ENCODE measurements around the gene TFF3. TPM values are rescaled to one million over a fixed set of nuclear protein-coding genes. Genes with fewer than 3 reads are reported as not detected.

Gene TFF3
- polyA plus RNA-seq, 3 donors, result 0.07 TPM; not detected in 2

DNA sequence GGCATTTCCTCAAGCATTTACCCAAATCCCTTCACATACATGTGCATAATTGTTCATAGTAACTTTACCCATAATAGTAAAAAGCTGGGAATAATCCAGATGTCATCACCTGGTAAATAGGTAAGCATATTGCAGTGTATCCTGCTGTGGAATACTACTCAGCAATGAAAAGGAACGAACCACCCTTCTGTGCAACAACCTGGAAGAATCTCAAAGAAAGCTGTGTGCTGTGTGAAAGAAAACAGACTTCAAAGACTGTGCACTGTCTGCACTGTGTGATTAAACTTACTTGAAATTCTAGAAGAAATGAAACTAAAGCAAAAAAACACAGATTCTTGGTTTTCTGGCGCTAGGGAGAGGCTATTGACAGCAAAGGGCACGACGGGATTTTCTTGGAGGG is 22.1 kb upstream of the TFF3 start:
- H3K9me3 Mint-ChIP-seq, result peaks cover 0 to 2% (median 0%) of the 10 kb centered on the region in 7 donors
- no peak overlapping the region for H3K4me2 ChIP-seq (replicated peaks; ENCODE audit: extremely low read depth, low read length, poor library complexity, severe bottlenecking)
- intact Hi-C loops (cut with micrococcal nuclease), result loop anchor here in 1 of 2 donors (5.0 kb wide), 1 partner anchor 110 kb away; no protein-coding TSS in a partner anchor
- H3K36me3 ChIP-seq (replicated peaks in 1 of 2; ENCODE audit: control insufficient read depth in 1 of 2, insufficient read depth in 2 of 2, low read length in 2 of 2), result no peaks in the 10 kb centered on the region
- H3K9me3 ChIP-seq (replicated peaks in 1 of 2; ENCODE audit: control insufficient read depth in 1 of 2, insufficient read depth in 1 of 2, low read length in 2 of 2), result no peaks in the 10 kb centered on the region
- H2AFZ ChIP-seq (ENCODE audit: insufficient read depth, low read depth, low read length, poor library complexity, severe bottlenecking), result no peak overlapping the region
- peaks cover 0 to 5% of the 10 kb centered on the region in 2 donors for H3K27me3 ChIP-seq (ENCODE audit: control insufficient read depth in 2 of 2, insufficient read depth in 2 of 2, low read length in 2 of 2)
- H3K36me3 Mint-ChIP-seq, result no peaks in the 10 kb centered on the region
- H3K4me3 Mint-ChIP-seq, result no peak overlapping the region
- TF ChIP-seq, protein P1, sequence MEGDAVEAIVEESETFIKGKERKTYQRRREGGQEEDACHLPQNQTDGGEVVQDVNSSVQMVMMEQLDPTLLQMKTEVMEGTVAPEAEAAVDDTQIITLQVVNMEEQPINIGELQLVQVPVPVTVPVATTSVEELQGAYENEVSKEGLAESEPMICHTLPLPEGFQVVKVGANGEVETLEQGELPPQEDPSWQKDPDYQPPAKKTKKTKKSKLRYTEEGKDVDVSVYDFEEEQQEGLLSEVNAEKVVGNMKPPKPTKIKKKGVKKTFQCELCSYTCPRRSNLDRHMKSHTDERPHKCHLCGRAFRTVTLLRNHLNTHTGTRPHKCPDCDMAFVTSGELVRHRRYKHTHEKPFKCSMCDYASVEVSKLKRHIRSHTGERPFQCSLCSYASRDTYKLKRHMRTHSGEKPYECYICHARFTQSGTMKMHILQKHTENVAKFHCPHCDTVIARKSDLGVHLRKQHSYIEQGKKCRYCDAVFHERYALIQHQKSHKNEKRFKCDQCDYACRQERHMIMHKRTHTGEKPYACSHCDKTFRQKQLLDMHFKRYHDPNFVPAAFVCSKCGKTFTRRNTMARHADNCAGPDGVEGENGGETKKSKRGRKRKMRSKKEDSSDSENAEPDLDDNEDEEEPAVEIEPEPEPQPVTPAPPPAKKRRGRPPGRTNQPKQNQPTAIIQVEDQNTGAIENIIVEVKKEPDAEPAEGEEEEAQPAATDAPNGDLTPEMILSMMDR (IDR thresholded peaks at IDR 0.05), result no peak
- no peaks in the 10 kb centered on the region for H3K79me2 ChIP-seq (ENCODE audit: insufficient read depth, low read length)
- 80% methylated on average over 1 of the region's 4 CpGs for WGBS (ENCODE audit: insufficient coverage)
- H3K4me1 Mint-ChIP-seq, result peaks cover 9% of the 10 kb centered on the region
- no peak overlapping the region for H3K4me3 ChIP-seq (replicated peaks in 1 of 3; ENCODE audit: low read depth in 2 of 3, low read length in 3 of 3)
- no peak overlapping the region for H3K9ac ChIP-seq (ENCODE audit: insufficient read depth, low read length, poor library complexity, severe bottlenecking)
- H3K27ac Mint-ChIP-seq, result no peak overlapping the region
- peaks cover 6 to 7% of the 10 kb centered on the region in 2 donors for H3K4me1 ChIP-seq (ENCODE audit: control insufficient read depth in 1 of 2, insufficient read depth in 2 of 2, low read length in 2 of 2)
- H3K27ac ChIP-seq (ENCODE audit: low read depth in 1 of 2, low read length in 2 of 2), result no peak overlapping the region
- H3K27me3 Mint-ChIP-seq (ENCODE audit: low read depth in 3 of 3), result peaks cover 2 to 6% (median 4%) of the 10 kb centered on the region in 3 donors
- H4K20me1 ChIP-seq (ENCODE audit: insufficient read depth, low read length), result no peaks in the 10 kb centered on the region
- no peak for DNase-seq

DNA sequence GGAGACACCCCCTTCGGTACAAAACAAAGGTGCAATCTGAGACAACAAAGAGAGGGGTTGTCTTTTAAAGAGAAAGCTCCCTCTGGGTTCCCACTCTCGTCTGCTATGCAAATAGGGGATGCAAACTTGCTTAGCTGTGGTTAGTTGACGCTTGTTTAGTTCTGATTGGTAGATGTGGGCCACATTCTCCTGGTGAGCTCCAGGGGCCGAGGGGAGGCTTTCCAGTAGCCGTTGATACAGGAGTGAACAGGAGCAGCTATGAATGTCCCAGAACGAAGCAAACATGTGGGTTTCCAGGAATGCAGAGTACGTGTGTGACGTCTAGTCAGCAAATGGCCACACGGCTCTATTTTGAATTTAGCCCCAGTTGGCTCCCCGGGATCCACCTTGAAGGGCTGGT is 20.8 kb upstream of the TFF3 start:
- Histone ChIP-seq H4K20me1 (ENCODE audit: insufficient read depth, low read length) (no peaks in the 10 kb centered on the region), H3K4me2 (replicated peaks; ENCODE audit: extremely low read depth, low read length, poor library complexity, severe bottlenecking) (no peak overlapping the region), H3K36me3 (replicated peaks in 1 of 2; ENCODE audit: control insufficient read depth in 1 of 2, insufficient read depth in 2 of 2, low read length in 2 of 2) (no peaks in the 10 kb centered on the region), H3K27ac (ENCODE audit: low read depth in 1 of 2, low read length in 2 of 2) (no peak overlapping the region), H2AFZ (ENCODE audit: insufficient read depth, low read depth, low read length, poor library complexity, severe bottlenecking) (no peak overlapping the region), H3K9ac (ENCODE audit: insufficient read depth, low read length, poor library complexity, severe bottlenecking) (no peak overlapping the region), H3K79me2 (ENCODE audit: insufficient read depth, low read length) (no peaks in the 10 kb centered on the region), H3K27me3 (ENCODE audit: control insufficient read depth in 2 of 2, insufficient read depth in 2 of 2, low read length in 2 of 2) (peaks cover 0 to 5% of the 10 kb centered on the region in 2 donors), H3K4me3 (replicated peaks in 1 of 3; ENCODE audit: low read depth in 2 of 3, low read length in 3 of 3) (no peak overlapping the region), H3K9me3 (replicated peaks in 1 of 2; ENCODE audit: control insufficient read depth in 1 of 2, insufficient read depth in 1 of 2, low read length in 2 of 2) (peaks cover 0 to 2% of the 10 kb centered on the region in 2 donors), H3K4me1 (ENCODE audit: control insufficient read depth in 1 of 2, insufficient read depth in 2 of 2, low read length in 2 of 2) (peaks cover 6 to 7% of the 10 kb centered on the region in 2 donors)
- Mint-ChIP-seq H3K4me1 (peaks cover 10% of the 10 kb centered on the region), H3K27me3 (ENCODE audit: low read depth in 3 of 3) (peaks cover 2 to 6% (median 6%) of the 10 kb centered on the region in 3 donors), H3K4me3 (peak overlapping the region in 1 of 2 donors; percentile 35), H3K9me3 (peaks cover 0 to 8% (median 3%) of the 10 kb centered on the region in 7 donors), H3K36me3 (no peaks in the 10 kb centered on the region), H3K27ac (no peak overlapping the region)
- intact Hi-C loops (cut with micrococcal nuclease), result loop anchor here in 1 of 2 donors (5.0 kb wide), 1 partner anchor 111 kb away; no protein-coding TSS in a partner anchor
- WGBS (ENCODE audit: insufficient coverage), result 80% methylated on average over 10 of the region's 10 CpGs
- no peak for DNase-seq
- TF ChIP-seq, protein P1 (IDR thresholded peaks at IDR 0.05), result no peak
